Astrocyte (in vitro differentiated cells and primary cell): ENCODE data around the gene TSPEAR. TPM values are rescaled to one million over a fixed set of nuclear protein-coding genes. Genes with fewer than 3 reads are reported as not detected.

Experiments
- DNase-seq: peaks from one replicate; pipeline ENCODE4 v3.0.0-alpha.2; 2010; ENCODE audit warnings: low read depth
- FAIRE-seq: peaks from 2 replicates; lab custom pipeline; 2011; peaks lifted over from hg19 to GRCh38; lab: Jason Lieb, UNC
- H2AFZ ChIP-seq: 2 replicates; pipeline ENCODE4 v1.6.0; 2012; ENCODE audit warnings: low read depth, low read length, inconsistent platforms
- H3K27ac ChIP-seq: 2 replicates; pipeline ENCODE4 v1.5.1; 2011; ENCODE audit warnings: low read depth, low read length, inconsistent platforms
- H3K27me3 ChIP-seq: 2 replicates; pipeline ENCODE4 v1.6.0; 2011; ENCODE audit warnings: low read length, inconsistent platforms; ENCODE audit not compliant: insufficient read depth
- H3K36me3 ChIP-seq: 2 replicates; pipeline ENCODE4 v1.5.1; 2011; ENCODE audit warnings: low read length, inconsistent platforms; ENCODE audit not compliant: insufficient read depth
- H3K4me1 ChIP-seq: 2 replicates; pipeline ENCODE4 v1.5.1; 2011; ENCODE audit warnings: low read length, inconsistent platforms; ENCODE audit not compliant: insufficient read depth
- H3K4me2 ChIP-seq: 2 replicates; pipeline ENCODE4 v1.6.0; 2012; ENCODE audit warnings: low read length, inconsistent platforms
- H3K4me3 ChIP-seq: 2 replicates; pipeline ENCODE4 v1.5.1; 2011; ENCODE audit warnings: low read depth, mild to moderate bottlenecking, low read length, inconsistent platforms; ENCODE audit not compliant: insufficient read depth
- H3K79me2 ChIP-seq: 2 replicates; pipeline ENCODE4 v1.6.0; 2012; ENCODE audit warnings: mild to moderate bottlenecking, low read length, inconsistent platforms; ENCODE audit not compliant: insufficient read depth
- H3K9ac ChIP-seq: 2 replicates; pipeline ENCODE4 v1.6.0; 2012; ENCODE audit warnings: mild to moderate bottlenecking, low read length, inconsistent platforms
- H3K9me3 ChIP-seq: 2 replicates; pipeline ENCODE4 v1.5.1; 2012; ENCODE audit warnings: low read depth, mild to moderate bottlenecking, low read length, inconsistent platforms; ENCODE audit not compliant: insufficient read depth
- H4K20me1 ChIP-seq: 2 replicates; pipeline ENCODE4 v1.6.0; 2012; ENCODE audit warnings: low read length, inconsistent platforms; ENCODE audit not compliant: insufficient read depth
- H3K27ac Mint-ChIP-seq: one replicate; pipeline ENCODE4 v1.8.0; 2021; ENCODE audit warnings: mild to moderate bottlenecking, mixed read lengths; ENCODE audit not compliant: unreplicated experiment
- H3K27me3 Mint-ChIP-seq: one replicate; pipeline ENCODE4 v1.8.0; 2021; ENCODE audit warnings: low read depth, mixed read lengths; ENCODE audit not compliant: unreplicated experiment
- H3K36me3 Mint-ChIP-seq: one replicate; pipeline ENCODE4 v1.8.0; 2021; ENCODE audit warnings: low read depth, mixed read lengths; ENCODE audit not compliant: unreplicated experiment
- H3K4me1 Mint-ChIP-seq: one replicate; pipeline ENCODE4 v1.8.0; 2021; ENCODE audit warnings: low read depth, mixed read lengths; ENCODE audit not compliant: unreplicated experiment
- H3K4me3 Mint-ChIP-seq: one replicate; pipeline ENCODE4 v1.8.0; 2021; ENCODE audit warnings: mild to moderate bottlenecking, moderate library complexity, mixed read lengths; ENCODE audit not compliant: unreplicated experiment
- H3K9me3 Mint-ChIP-seq: one replicate; pipeline ENCODE4 v1.8.0; 2021; ENCODE audit warnings: mild to moderate bottlenecking, mixed read lengths; ENCODE audit not compliant: unreplicated experiment
- EZH2 ChIP-seq: IDR thresholded peaks from 2 replicates; pipeline ENCODE4 v1.6.1; 2012; ENCODE audit warnings: mild to moderate bottlenecking, low read length, inconsistent platforms; ENCODE audit not compliant: insufficient read depth
- total RNA-seq: library from RNA; stranded (reverse); gene quantifications from 2 replicates; pipeline ENCODE4 v1.2.1, GENCODE V29; 2021
- TF ChIP-seq, protein P1 (sequence below): IDR thresholded peaks from 2 replicates; pipeline ENCODE4 v1.5.1; 2011; ENCODE audit warnings: low read depth, mild to moderate bottlenecking, inconsistent platforms, low read length, moderate library complexity; ENCODE audit not compliant: insufficient read depth

The TSPEAR gene
- total RNA-seq, 1 donor from 2014 or later = not detected

DNA sequence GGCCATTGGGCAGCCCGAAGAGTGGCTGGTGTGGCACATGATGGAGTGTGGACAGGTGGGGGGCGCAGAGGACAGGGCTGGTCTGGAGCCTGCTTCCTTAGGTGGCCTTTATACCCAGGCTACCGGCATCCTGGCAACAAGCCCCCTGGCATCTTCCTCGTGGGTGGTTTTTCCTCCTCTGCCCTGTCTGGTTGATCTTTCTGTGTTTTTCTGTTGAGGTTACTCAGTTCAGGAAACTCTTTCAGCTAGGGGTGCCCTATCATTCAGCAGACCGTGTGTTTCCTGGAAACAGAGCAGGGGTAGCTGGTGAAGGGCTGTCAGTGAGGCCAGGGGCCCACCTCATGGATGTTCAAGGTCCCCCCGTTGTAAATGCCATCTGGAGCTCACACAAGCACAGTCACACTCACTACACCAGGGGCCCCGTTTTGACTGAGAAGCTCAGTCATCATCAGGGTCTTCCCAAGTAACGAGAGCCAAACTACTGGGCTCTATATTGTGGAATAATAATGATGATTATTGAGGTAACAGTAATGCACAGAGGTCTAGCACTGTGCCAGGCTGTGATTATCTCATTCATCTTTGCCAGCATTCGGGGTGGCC lies 56.7 kb downstream of the TSPEAR start, which contains the start of gene KRTAP12-4:
Gene KRTAP12-4 (minus strand): TSS at position 84 of the 600 bp plus-strand sequence. CDS start 45 bp downstream, at position 39.
- H3K9ac ChIP-seq = no peak within 1 kb of the TSS
- no peaks in the 10 kb centered on the region for H3K27me3 ChIP-seq
- FAIRE-seq (no peak), DNase-seq (no peak)
- no peak within 1 kb of the TSS for H3K27ac ChIP-seq
- no peak within 1 kb of the TSS for H3K27ac Mint-ChIP-seq
- H3K36me3 ChIP-seq = no peaks in the 10 kb centered on the region
- no peak within 1 kb of the TSS for H3K4me3 ChIP-seq
- peaks cover 6% of the 10 kb centered on the region for H3K9me3 ChIP-seq
- TF ChIP-seq, protein P1, sequence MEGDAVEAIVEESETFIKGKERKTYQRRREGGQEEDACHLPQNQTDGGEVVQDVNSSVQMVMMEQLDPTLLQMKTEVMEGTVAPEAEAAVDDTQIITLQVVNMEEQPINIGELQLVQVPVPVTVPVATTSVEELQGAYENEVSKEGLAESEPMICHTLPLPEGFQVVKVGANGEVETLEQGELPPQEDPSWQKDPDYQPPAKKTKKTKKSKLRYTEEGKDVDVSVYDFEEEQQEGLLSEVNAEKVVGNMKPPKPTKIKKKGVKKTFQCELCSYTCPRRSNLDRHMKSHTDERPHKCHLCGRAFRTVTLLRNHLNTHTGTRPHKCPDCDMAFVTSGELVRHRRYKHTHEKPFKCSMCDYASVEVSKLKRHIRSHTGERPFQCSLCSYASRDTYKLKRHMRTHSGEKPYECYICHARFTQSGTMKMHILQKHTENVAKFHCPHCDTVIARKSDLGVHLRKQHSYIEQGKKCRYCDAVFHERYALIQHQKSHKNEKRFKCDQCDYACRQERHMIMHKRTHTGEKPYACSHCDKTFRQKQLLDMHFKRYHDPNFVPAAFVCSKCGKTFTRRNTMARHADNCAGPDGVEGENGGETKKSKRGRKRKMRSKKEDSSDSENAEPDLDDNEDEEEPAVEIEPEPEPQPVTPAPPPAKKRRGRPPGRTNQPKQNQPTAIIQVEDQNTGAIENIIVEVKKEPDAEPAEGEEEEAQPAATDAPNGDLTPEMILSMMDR = no peak
- no peak for TF ChIP-seq EZH2
- H3K36me3 Mint-ChIP-seq = peaks cover 2% of the 10 kb centered on the region
- H3K4me1 Mint-ChIP-seq = peaks cover 7% of the 10 kb centered on the region
- H3K4me2 ChIP-seq = no peak within 1 kb of the TSS
- H3K4me1 ChIP-seq = no peaks in the 10 kb centered on the region
- H3K79me2 ChIP-seq = no peaks in the 10 kb centered on the region
- H4K20me1 ChIP-seq = no peaks in the 10 kb centered on the region
- H3K9me3 Mint-ChIP-seq = peaks cover 30% of the 10 kb centered on the region
- no peak within 1 kb of the TSS for H2AFZ ChIP-seq
- peaks cover 39% of the 10 kb centered on the region for H3K27me3 Mint-ChIP-seq
- H3K4me3 Mint-ChIP-seq = no peak within 1 kb of the TSS

- Histone ChIP-seq H3K27ac (no peak overlapping the region), H4K20me1 (no peaks in the 10 kb centered on the region), H3K79me2 (no peaks in the 10 kb centered on the region), H3K27me3 (no peaks in the 10 kb centered on the region), H3K36me3 (no peaks in the 10 kb centered on the region), H3K9ac (no peak overlapping the region), H3K9me3 (peaks cover 6% of the 10 kb centered on the region), H3K4me3 (no peak overlapping the region), H3K4me1 (no peaks in the 10 kb centered on the region), H3K4me2 (no peak overlapping the region), H2AFZ (no peak overlapping the region)
- peaks cover 2% of the 10 kb centered on the region for H3K4me1 Mint-ChIP-seq
- peaks cover 2% of the 10 kb centered on the region for H3K36me3 Mint-ChIP-seq
- no peak overlapping the region for H3K27ac Mint-ChIP-seq
- no peak for TF ChIP-seq EZH2
- TF ChIP-seq, protein P1 = no peak
- peaks cover 39% of the 10 kb centered on the region for H3K27me3 Mint-ChIP-seq
- H3K9me3 Mint-ChIP-seq = peaks cover 30% of the 10 kb centered on the region
- H3K4me3 Mint-ChIP-seq = no peak overlapping the region
- DNase-seq = no peak
- no peak for FAIRE-seq
Measured at GRCh38 chr21:44653656-44654575, 57.5 kb downstream of the TSPEAR start.
